GM21367 (cell line): ENCODE data around the gene NRAP.

Source experiments
- ATAC-seq: cut with Tn5 transposase; IDR thresholded peaks from one replicate; pipeline ENCODE4 v1.9.1; 2021; ENCODE audit not compliant: unreplicated experiment

NRAP gene

GRCh38 chr10:113613427-113613826, 50.4 kb downstream of the NRAP start:
- no peak for ATAC-seq

GRCh38 chr10:113612154-113612553, 51.7 kb downstream of the NRAP start:
- ATAC-seq: no peak

DNA sequence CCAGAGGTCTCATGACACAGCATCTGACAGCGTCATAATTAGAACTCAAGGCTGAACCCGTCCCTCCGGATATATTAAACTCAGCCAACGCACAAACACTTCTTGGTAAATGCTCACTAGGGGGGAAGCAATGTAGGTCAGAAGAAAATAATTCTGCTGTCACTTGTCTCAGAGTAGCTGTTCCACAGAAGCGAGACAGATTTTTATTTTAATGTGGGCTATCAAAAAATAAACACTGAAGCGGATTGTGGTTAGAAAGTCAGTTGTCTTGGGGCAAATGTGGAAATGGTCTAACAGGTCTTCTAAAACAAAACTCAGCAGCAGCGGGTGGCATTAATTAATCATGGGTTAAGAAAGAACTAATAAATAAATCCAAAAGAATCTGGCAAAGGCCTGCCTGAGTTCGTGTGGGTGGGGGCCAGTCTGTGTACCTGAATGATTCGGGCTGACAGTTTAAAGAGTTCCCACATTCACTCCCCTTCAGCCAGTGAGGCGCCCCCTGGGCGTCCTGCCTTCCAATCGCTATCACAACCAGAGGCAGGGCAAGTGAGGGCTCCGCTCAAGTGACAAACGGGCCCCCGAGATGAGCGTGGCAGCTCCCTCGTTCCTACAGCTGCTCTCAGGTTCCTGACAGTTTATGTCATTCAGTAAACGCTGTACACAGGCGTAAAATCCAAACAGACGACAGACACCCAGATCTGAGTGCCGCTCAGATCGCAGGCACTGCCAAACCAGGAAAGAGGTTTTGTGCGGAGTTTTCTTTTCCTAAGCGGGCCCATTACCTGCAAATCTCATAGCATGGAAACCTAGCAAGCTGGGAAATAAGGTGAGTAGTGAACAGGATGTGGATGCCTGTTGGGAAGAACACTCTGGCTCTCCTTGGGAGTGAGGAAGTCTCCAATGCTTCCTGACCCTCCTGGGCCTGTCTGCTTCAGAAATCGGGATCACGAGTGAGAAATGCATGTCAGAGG, 52.9 kb downstream of the NRAP start:
- ATAC-seq: no peak

DNA sequence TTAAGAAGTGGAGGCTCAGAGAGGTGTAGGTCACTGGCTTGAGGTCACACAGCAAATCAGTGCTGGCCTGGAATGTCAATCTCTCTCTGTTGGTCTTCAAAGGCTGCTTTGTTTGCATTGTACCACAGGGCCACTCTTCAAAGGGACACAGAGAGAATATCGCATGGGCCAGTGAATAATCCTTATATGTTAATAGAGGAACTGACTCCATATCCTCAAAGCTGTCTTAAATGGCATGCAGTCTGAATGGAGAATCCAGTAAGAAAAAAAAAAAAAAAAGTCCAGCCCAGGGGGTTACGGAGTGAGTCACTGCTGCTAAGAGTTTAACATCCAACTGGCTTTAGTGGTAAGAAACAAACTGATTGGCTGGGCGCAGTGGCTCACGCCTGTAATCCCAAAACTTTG, 54.1 kb downstream of the NRAP start:
- ATAC-seq: no peak

GRCh38 chr10:113605268-113605978, 58.4 kb downstream of the NRAP start:
- no peak for ATAC-seq

DNA sequence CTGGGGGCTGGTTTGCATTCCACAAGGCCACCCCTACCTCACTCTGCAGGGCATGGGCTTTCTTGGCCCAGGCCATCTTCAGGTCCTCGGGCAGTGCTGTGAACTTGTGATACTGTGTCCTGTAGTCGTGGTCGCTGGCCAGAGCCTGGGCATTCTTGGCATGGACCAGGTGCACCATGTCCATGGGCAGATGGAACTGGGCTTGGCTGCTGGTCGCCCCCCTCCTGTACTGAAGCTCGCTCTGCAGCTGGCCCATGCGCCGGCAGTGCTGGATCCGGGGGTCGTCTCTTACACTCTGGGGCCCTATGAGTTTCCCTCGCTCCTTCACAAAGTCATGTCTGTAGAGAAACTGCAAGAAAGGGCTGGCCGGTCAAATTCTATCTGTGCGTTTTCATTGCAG, 59.3 kb downstream of the NRAP start:
- ATAC-seq: no peak

- no peak for ATAC-seq
These were observed 60.6 kb downstream of the NRAP start for GRCh38 chr10:113603057-113603777.

DNA sequence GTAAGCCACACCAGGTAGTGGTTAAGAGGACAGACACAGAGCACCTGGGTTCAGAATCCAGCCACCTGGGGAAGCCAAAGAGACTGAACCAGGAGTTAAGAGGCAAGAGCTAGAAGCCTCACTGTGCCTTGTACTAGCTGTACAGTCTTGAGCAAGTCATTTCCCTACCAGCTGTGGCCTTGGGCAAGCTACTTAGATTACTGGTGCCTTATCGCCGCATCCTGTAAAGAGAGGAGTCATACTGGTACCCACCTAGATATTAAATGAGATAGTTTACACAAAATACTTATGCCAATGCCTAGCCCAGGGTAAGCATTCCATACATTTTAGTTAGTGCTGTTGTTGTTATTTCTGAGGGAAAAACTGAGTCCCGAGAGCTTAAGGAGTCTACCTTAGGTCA, 63.3 kb downstream of the NRAP start:
- no peak for ATAC-seq

GRCh38 chr10:113594652-113595051, 69.2 kb downstream of the NRAP start:
- ATAC-seq: no peak

DNA sequence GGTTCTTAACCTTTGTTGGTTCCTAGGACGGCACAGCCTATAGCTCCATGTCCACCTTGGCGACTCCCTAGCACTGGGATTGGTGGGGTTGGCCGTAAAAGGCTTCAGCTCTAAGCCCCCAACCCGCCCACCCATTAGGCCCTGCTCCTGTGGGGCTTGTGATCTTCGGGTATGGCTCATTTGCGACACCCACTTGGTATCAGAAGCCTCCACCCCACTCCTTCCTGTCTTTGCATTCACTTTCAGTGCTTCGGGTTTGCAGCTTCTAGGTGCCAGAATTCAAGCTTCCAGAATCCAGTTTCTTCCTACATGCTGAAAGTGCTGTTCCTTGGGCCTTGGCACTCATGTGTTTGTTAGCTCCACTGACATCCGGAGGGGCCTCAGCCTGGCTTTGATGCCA, 71.5 kb downstream of the NRAP start:
- no peak for ATAC-seq

- no peak for ATAC-seq
These were observed 73.3 kb downstream of the NRAP start for GRCh38 chr10:113590581-113590980.

GRCh38 chr10:113589201-113589770, 74.6 kb downstream of the NRAP start:
- no peak for ATAC-seq

- ATAC-seq: no peak
These were observed 77.9 kb downstream of the NRAP start for GRCh38 chr10:113585949-113586348.

- ATAC-seq: no peak
These were observed 80.3 kb downstream of the NRAP start for GRCh38 chr10:113583571-113583970.

DNA sequence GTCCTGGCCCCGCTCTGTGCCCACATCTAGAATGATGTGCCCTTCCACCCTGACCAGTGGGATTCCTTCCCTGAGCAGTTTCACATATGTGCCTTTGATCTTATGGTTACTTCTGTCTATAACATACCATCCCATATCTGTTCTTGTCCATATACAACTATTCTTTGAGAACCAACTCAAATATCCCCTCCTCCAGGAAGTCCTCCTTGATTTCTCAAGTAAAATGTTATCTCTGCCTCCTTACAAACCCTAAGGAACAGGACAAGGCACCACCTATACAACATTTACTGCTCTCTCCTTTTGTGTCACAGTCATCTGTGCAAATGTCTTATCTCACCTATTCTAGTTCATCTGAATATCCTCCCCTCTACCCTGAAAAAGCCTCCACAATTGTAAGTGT, 82.7 kb downstream of the NRAP start:
- no peak for ATAC-seq

DNA sequence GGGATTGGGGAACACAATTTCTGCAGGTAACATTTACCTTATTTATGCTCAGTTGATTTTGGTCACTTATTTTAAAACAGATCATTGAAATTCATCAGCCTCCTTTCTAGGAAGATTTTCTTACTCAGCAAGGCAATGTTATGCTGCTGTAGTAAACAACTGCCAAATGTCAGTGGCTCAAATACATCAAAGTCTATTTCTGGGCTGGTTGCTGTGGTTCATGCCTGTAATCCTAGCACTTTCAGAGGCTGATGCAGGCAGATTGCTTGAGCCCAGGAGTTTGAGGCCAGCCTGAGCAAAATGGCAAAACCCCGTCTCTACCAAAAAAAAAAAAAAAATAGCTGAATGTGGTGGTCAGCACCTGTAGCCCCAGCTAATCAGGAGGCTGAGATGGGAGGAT, 85.1 kb downstream of the NRAP start:
- no peak for ATAC-seq

GRCh38 chr10:113576852-113577251, 87.0 kb downstream of the NRAP start:
- no peak for ATAC-seq

DNA sequence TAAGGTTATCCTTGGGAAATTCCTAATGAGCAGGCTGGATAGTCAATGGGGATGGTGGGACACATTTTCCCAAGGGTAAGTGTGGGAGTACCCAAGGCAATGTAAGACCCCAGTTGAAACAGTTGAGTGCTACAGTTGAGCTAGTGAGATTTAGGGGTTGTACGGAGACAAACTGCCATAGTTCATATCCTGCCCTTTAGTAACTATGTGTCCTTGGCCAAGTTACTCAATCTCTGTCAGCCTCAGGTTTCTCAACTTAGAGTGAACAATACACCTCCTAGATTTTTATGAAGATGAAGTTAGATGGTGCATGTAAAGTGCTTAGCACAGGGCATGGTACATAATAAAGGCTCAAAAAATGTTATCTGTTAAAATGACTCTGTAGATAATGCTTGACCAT, 90.5 kb downstream of the NRAP start:
- ATAC-seq: no peak

DNA sequence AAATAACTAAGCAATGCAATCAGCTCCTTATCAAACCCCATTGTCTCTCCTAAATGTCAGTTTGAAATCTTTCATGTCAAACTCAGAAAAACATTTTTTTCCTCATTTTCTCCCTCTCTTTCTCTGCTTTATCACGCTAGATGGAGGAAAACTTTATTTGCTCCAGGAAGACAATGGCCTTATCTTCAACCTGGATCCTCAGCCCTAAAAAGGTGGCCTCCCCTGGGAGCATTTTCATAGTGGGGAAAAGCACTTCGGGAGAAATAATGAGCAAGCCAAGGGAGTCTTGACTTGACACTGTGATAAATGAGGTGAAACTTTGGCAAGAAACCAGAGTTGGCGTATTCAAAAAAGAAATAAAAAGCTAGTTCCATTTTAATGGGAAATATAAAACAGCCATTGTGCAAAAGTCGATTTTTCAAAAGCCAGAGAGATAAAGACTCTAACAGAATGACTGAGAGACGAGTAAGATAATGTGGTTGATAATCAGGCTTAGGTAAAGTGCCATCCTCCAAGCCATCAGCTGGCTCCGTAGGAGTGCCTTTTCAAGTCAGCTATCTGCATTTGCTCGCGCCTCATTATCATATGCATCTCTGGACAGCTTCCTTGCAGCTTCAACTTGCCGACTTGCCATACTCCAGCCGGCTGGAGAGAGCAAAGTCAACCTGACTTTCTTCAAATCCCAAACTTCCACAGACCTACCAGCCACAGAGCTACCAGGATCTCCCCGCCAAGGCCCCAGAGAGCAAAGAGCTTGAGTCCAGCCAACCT, 91.1 kb downstream of the NRAP start:
- ATAC-seq: no peak

DNA sequence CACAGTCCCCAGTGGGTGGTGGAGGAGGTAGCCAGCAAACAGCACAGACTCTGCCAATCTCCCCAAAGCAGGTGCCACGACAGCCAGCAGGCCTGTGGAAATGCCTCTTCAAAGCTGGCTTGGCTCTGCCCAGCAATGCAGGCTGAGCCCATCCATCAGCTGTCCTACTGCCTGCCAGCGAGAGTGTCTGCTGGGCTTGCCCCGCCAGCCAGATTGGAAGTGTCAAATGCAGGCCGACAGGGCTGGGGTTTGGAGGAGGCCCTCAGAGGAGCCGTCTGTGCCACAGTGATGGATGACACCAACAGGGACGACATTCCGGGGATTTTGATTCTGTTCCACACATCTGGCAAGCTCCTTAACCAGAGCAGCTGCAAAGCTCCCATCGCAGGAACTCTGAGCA, 94.3 kb downstream of the NRAP start:
- no peak for ATAC-seq
